B cell (primary cell): ENCODE data around the gene GGNBP2. TPM values are rescaled to one million over a fixed set of nuclear protein-coding genes. Genes with fewer than 3 reads are reported as not detected.

Experiments
- ATAC-seq: fragments of 200-7000 bp; cut with Tn5 transposase; one replicate; pipeline ENCODE4 v1.10.0; 2021; ENCODE audit warnings: low read depth, mild to moderate bottlenecking, moderate number of reproducible peaks, moderate library complexity
- CTCF ChIA-PET: fragments of 350-600 bp; sonication (Branson Sonifier 250); formaldehyde crosslinking; loops from one replicate; lab custom pipeline; 2021; ENCODE audit warnings: antibody characterized with exemption, inconsistent platforms; lab: Charles Lee
- POLR2A ChIA-PET: fragments of 350-600 bp; sonication (Branson Sonifier 250); formaldehyde crosslinking; loops from one replicate; lab custom pipeline; 2021; ENCODE audit warnings: antibody characterized with exemption; lab: Charles Lee
- DNase-seq: peaks from one replicate; pipeline ENCODE4 v3.0.0; 2013
- H2AFZ ChIP-seq: 2 replicates; pipeline ENCODE4 v1.6.1; 2012; ENCODE audit warnings: mild to moderate bottlenecking, low read depth, low read length; ENCODE audit not compliant: insufficient read depth, poor library complexity, severe bottlenecking
- H3K27ac ChIP-seq, 2 donors: 1 replicate in 1 of 2; 2 replicates in 1 of 2; pipeline ENCODE4 v1.5.1; 2012 to 2013; ENCODE audit warnings: low read length in 2 of 2, mild to moderate bottlenecking in 2 of 2, moderate library complexity in 1 of 2
- H3K27me3 ChIP-seq, 4 experiments: fragments of 200-600 bp in 1 of 4; sonication (generic) in 1 of 4; replicated peaks in 1 of 4; 1 replicate in 2 of 4; 2 replicates in 2 of 4; pipeline versions ENCODE4 v1.6.1 to v1.7.0; 2013 to 2016; ENCODE audit warnings: low read length in 3 of 4, mild to moderate bottlenecking in 2 of 4, mixed read lengths in 1 of 4, moderate library complexity in 1 of 4; ENCODE audit not compliant: insufficient read depth in 4 of 4, control insufficient read depth in 3 of 4; ENCODE audit errors: control extremely low read depth in 1 of 4
- H3K36me3 ChIP-seq, 2 experiments: replicated peaks in 1 of 2; 1 replicate in 1 of 2; 2 replicates in 1 of 2; pipeline versions ENCODE4 v1.6.1 to v1.7.1; 2013; ENCODE audit warnings: low read length in 1 of 2; ENCODE audit not compliant: insufficient read depth in 2 of 2, control insufficient read depth in 1 of 2; ENCODE audit errors: control extremely low read depth in 1 of 2, extremely low read depth in 1 of 2
- H3K4me1 ChIP-seq, 2 donors: fragments of 200-600 bp in 1 of 2; sonication (generic) in 1 of 2; 1 replicate in 1 of 2; 2 replicates in 1 of 2; pipeline versions ENCODE4 v1.5.1 to v1.6.1; 2013 to 2017; ENCODE audit warnings: low read length in 2 of 2; ENCODE audit not compliant: control insufficient read depth in 2 of 2, insufficient read depth in 2 of 2
- H3K4me2 ChIP-seq: replicated peaks from 2 replicates; pipeline ENCODE3; 2012; ENCODE audit warnings: mild to moderate bottlenecking, low read depth, low read length; ENCODE audit not compliant: poor library complexity, severe bottlenecking
- H3K4me3 ChIP-seq, 5 experiments: fragments of 200-600 bp in 1 of 5; sonication (generic) in 1 of 5; 1 replicate in 3 of 5; 2 replicates in 2 of 5; pipeline versions ENCODE4 v1.5.1 to v1.7.0; 2011 to 2016; ENCODE audit warnings: low read length in 4 of 5, mild to moderate bottlenecking in 4 of 5, low read depth in 2 of 5, control low read depth in 1 of 5, moderate library complexity in 1 of 5; ENCODE audit not compliant: insufficient read depth in 1 of 5; ENCODE audit errors: control extremely low read depth in 1 of 5, extremely low read depth in 1 of 5
- H3K79me2 ChIP-seq: fragments of 200-600 bp; sonication (generic); one replicate; pipeline ENCODE4 v1.6.0; 2016; ENCODE audit warnings: low read length; ENCODE audit not compliant: control insufficient read depth, insufficient read depth
- H3K9ac ChIP-seq: fragments of 200-600 bp; sonication (generic); 2 replicates; pipeline ENCODE4 v1.6.1; 2017; ENCODE audit warnings: mild to moderate bottlenecking, low read length, moderate library complexity
- H3K9me3 ChIP-seq, 3 donors: one replicate each; pipeline versions ENCODE4 v1.6.1 to v1.7.1; 2013; ENCODE audit warnings: low read length in 2 of 3; ENCODE audit not compliant: control insufficient read depth in 2 of 3, insufficient read depth in 1 of 3; ENCODE audit errors: control extremely low read depth in 1 of 3
- H4K20me1 ChIP-seq: 2 replicates; pipeline ENCODE4 v1.6.0; 2012; ENCODE audit warnings: mild to moderate bottlenecking, low read length; ENCODE audit not compliant: insufficient read depth, control insufficient read depth, poor library complexity, severe bottlenecking
- H3K27ac Mint-ChIP-seq: one replicate; pipeline ENCODE4 v1.8.0; 2021; ENCODE audit warnings: mixed read lengths
- H3K27me3 Mint-ChIP-seq: one replicate; pipeline ENCODE4 v1.8.0; 2021; ENCODE audit warnings: mixed read lengths
- H3K4me1 Mint-ChIP-seq: one replicate; pipeline ENCODE4 v1.8.0; 2021; ENCODE audit warnings: mixed read lengths
- H3K4me3 Mint-ChIP-seq: one replicate; pipeline ENCODE4 v1.8.0; 2021; ENCODE audit warnings: mixed read lengths
- H3K9me3 Mint-ChIP-seq: one replicate; pipeline ENCODE4 v1.8.0; 2022; ENCODE audit warnings: mixed read lengths; ENCODE audit not compliant: insufficient read depth
- EZH2 ChIP-seq: IDR thresholded peaks from 2 replicates; pipeline ENCODE4 v1.6.1; 2012; ENCODE audit warnings: borderline replicate concordance, low read depth, mild to moderate bottlenecking, moderate library complexity, low read length; ENCODE audit not compliant: insufficient read depth, poor library complexity, severe bottlenecking
- WGBS: methylation state at CpG from one replicate; pipeline ENCODE4 v1.1.5; 2013; ENCODE audit warnings: missing lambda C conversion rate; ENCODE audit not compliant: insufficient coverage; 5-methylcytosine and 5-hydroxymethylcytosine counted together
- intact Hi-C: fragments of 100-400 bp; cut with micrococcal nuclease; formaldehyde crosslinking; loops from one replicate; pipeline ENCODE4 v1.10.0; 2022
- polyA plus RNA-seq: library from polyadenylated mRNA; depleted of rRNA; stranded (reverse); fragments of >200 nt; gene quantifications from 2 replicates; pipeline ENCODE4 v1.2.3, GENCODE V29; 2012
- total RNA-seq, 2 donors: library from RNA; stranded (reverse); fragments of 120-200 nt in 1 of 2; gene quantifications; 1 replicate in 1 of 2; 2 replicates in 1 of 2; pipeline versions ENCODE4 v1.2.3 to v1.2.4, GENCODE V29; 2013 to 2022
- TF ChIP-seq, protein P1 (sequence below): fragments of 200-600 bp; IDR thresholded peaks from one replicate; pipeline ENCODE4 v1.8.0; 2022; ENCODE audit warnings: antibody characterized with exemption, mild to moderate bottlenecking

GGNBP2 gene
- total and polyA plus RNA-seq, 2 donors (not counting 1 experiment from before 2014, with no cell fraction given) = 107 to 137 TPM

DNA sequence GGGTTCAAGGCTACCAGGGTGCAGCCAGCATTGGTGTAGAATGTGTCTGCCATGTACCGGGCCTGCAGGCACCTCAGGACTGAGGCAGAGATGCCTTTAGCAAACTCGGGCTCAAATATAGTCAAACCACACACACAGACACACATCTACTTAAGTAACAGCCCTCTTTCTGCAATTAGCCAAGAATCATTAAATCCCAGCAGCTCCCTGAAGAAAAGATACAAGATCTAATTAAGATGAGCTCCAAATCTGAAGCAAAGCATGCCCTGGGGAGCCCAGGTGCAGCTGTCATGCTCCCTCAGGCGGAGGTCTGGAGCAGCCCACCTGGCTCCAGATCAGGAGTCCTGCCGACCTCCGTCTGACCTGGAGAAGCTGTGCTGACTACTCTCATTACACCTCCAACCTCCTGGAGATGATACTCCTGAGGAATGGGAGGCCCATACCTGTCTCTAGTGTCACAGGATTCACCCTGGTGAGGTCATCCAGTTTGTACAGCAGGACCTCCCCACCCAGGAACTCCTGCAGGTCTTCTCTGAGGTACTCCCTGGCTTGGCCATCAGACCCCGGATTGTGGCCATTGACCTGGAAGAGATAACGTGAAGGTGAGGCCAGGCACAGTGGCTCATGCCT is 17.0 kb upstream of the GGNBP2 start:
- Histone ChIP-seq H3K9ac (no peak overlapping the region), H3K79me2 (no peaks in the 10 kb centered on the region), H3K9me3 (no peaks in the 10 kb centered on the region), H3K27ac (no peak overlapping the region), H3K4me2 (no peak overlapping the region), H3K36me3 (peaks cover 0 to 42% of the 10 kb centered on the region in 2 experiments), H3K27me3 (no peaks in the 10 kb centered on the region), H3K4me3 (no peak overlapping the region), H2AFZ (no peak overlapping the region), H4K20me1 (no peaks in the 10 kb centered on the region), H3K4me1 (no peaks in the 10 kb centered on the region)
- no peaks in the 10 kb centered on the region for H3K9me3 Mint-ChIP-seq
- no peak overlapping the region for H3K4me3 Mint-ChIP-seq
- ChIA-PET CTCF (no interaction called here), POLR2A (no interaction called here)
- TF ChIP-seq EZH2 = no peak
- TF ChIP-seq, protein P1, sequence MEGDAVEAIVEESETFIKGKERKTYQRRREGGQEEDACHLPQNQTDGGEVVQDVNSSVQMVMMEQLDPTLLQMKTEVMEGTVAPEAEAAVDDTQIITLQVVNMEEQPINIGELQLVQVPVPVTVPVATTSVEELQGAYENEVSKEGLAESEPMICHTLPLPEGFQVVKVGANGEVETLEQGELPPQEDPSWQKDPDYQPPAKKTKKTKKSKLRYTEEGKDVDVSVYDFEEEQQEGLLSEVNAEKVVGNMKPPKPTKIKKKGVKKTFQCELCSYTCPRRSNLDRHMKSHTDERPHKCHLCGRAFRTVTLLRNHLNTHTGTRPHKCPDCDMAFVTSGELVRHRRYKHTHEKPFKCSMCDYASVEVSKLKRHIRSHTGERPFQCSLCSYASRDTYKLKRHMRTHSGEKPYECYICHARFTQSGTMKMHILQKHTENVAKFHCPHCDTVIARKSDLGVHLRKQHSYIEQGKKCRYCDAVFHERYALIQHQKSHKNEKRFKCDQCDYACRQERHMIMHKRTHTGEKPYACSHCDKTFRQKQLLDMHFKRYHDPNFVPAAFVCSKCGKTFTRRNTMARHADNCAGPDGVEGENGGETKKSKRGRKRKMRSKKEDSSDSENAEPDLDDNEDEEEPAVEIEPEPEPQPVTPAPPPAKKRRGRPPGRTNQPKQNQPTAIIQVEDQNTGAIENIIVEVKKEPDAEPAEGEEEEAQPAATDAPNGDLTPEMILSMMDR = no peak
- ATAC-seq (no peak), DNase-seq (no peak)
- no peaks in the 10 kb centered on the region for H3K4me1 Mint-ChIP-seq
- intact Hi-C loops = no loop called here
- no peak overlapping the region for H3K27ac Mint-ChIP-seq
- WGBS = 92% methylated on average over 3 of the region's 7 CpGs
- no peaks in the 10 kb centered on the region for H3K27me3 Mint-ChIP-seq

DNA sequence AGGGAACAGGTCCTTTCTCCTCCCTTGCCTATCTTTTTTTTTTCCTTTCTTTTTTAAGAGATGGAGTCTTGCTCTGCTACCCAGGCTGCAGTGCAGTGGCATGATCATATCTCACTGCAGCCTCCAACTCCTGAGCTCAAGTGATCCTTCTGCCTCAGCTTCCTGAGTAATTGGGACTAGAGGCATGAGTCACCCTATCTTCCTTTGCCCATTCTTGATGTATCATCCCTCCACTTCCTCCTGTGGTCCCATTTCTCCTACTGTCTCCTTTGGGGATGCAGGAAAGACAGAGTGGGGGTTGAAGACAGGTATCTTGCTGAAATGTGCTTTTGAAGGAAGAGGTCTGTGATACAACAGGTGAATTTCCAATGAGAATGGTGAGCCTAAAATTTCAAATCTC is 15.6 kb upstream of the GGNBP2 start:
- no peak overlapping the region for H3K27ac ChIP-seq
- H3K9me3 ChIP-seq = no peaks in the 10 kb centered on the region
- peaks cover 3 to 5% of the 10 kb centered on the region in 2 donors for H3K4me1 ChIP-seq
- ATAC-seq = no peak
- no peak overlapping the region for H3K4me2 ChIP-seq
- H3K79me2 ChIP-seq = no peaks in the 10 kb centered on the region
- CTCF ChIA-PET = interaction anchor here (0.5 kb wide), 1 partner anchor 568 kb away, joined by 3 read pairs; no protein-coding TSS in a partner anchor
- intact Hi-C loops = no loop called here
- Mint-ChIP-seq H3K27ac (no peak overlapping the region), H3K27me3 (no peaks in the 10 kb centered on the region), H3K4me1 (peaks cover 8% of the 10 kb centered on the region), H3K4me3 (no peak overlapping the region), H3K9me3 (no peaks in the 10 kb centered on the region)
- POLR2A ChIA-PET = no interaction called here
- peaks cover 0 to 34% of the 10 kb centered on the region in 2 experiments for H3K36me3 ChIP-seq
- no peak overlapping the region for H2AFZ ChIP-seq
- no peaks in the 10 kb centered on the region for H4K20me1 ChIP-seq
- no peak for DNase-seq
- H3K9ac ChIP-seq = no peak overlapping the region
- H3K27me3 ChIP-seq = no peaks in the 10 kb centered on the region
- no peak overlapping the region for H3K4me3 ChIP-seq
- TF ChIP-seq EZH2 = no peak
- TF ChIP-seq, protein P1 = no peak
